ENCODE data around the gene PAF1. TPM values are rescaled to one million over a fixed set of nuclear protein-coding genes. Genes with fewer than 3 reads are reported as not detected.
A peak's percentile ranks its signal among the peaks of the same experiment; 100 is the strongest.

The PAF1 gene
- total and polyA plus RNA-seq, 2 of the 13 experiments (the other 11 are each of a cell fraction or from before 2014, with no cell fraction given): 30.2 to 31.1 TPM

GRCh38 chr19:39384839-39385568 is 5.9 kb downstream of the PAF1 start:
- Histone ChIP-seq H3K27me3 (ENCODE audit: control insufficient read depth in 1 of 2, insufficient read depth in 2 of 2, low read length in 2 of 2) (no peaks in the 10 kb centered on the region), H4K20me1 (ENCODE audit: insufficient read depth, low read length) (no peaks in the 10 kb centered on the region), H3K4me2 (ENCODE audit: low read depth, low read length) (no peak overlapping the region), H3K9me3 (ENCODE audit: low read length) (no peaks in the 10 kb centered on the region), H3K4me1 (ENCODE audit: insufficient read depth, low read length) (peaks cover 10% of the 10 kb centered on the region), H3K4me3 (replicated peaks in 1 of 3; ENCODE audit: insufficient read depth in 1 of 3, low read depth in 2 of 3, low read length in 3 of 3) (no peak overlapping the region), H3K79me2 (ENCODE audit: insufficient read depth, low read length) (peaks cover 5% of the 10 kb centered on the region), H3K27ac (ENCODE audit: extremely low read length, insufficient read depth, low read length) (no peak overlapping the region), H3K36me3 (replicated peaks in 1 of 2; ENCODE audit: control insufficient read depth in 1 of 2, insufficient read depth in 2 of 2, low read length in 2 of 2) (peaks cover 31 to 78% of the 10 kb centered on the region in 2 experiments), H2AFZ (ENCODE audit: low read length) (no peak overlapping the region), H3K9ac (ENCODE audit: insufficient read depth, low read depth, low read length) (no peak overlapping the region)
- no TSS peak for BruUV-seq (replicated peaks)
- in situ Hi-C loops (cut with HindIII; ENCODE audit: extremely low pct_ligation_motif_present, low pct_unique_long_range_greater_than_20kb): no loop called here
- intact Hi-C loops (cut with micrococcal nuclease; ENCODE audit: unreplicated experiment): no loop called here
- DNase-seq (ENCODE audit: low spot score): no peak
- ChIA-PET POLR2A (interaction anchor here (1.0 kb wide), 1 partner anchor 51 kb away, joined by 3 read pairs; the partner anchor contains the start of gene RPS16), CTCF (ENCODE audit: low intra/inter-chr PET ratio, low total read pairs) (no interaction called here)
- WGBS (ENCODE audit: low lambda C conversion rate): 98% methylated on average over 9 of the region's 9 CpGs
- FAIRE-seq: no peak
- no peak for ATAC-seq
- TF ChIP-seq KDM5A (IDR thresholded peaks at IDR 0.05; ENCODE audit: borderline replicate concordance, low read length) (no peak), HCFC1 (IDR thresholded peaks at IDR 0.05; ENCODE audit: low read depth, low read length) (no peak), ZNF30 (CRISPR knock-in tag; IDR thresholded peaks at IDR 0.05) (no peak), RBAK (CRISPR knock-in tag; IDR thresholded peaks at IDR 0.05) (no peak), POLR2A (IDR thresholded peaks at IDR 0.05; ENCODE audit: insufficient read depth in 1 of 2, low read depth in 2 of 2, low read length in 2 of 2) (peak in 1 of 2 experiments; percentile 54; a peak in 2 of 4 replicates), ZNF318 (CRISPR knock-in tag; IDR thresholded peaks at IDR 0.05) (no peak), CBX5 (CRISPR knock-in tag; IDR thresholded peaks at IDR 0.05; ENCODE audit: borderline replicate concordance) (no peak), ZNF691 (CRISPR knock-in tag; IDR thresholded peaks at IDR 0.05; ENCODE audit: borderline replicate concordance, low read depth) (no peak), ZNF512B (CRISPR knock-in tag; IDR thresholded peaks at IDR 0.05; ENCODE audit: borderline replicate concordance) (no peak)

Data from HepG2 (cell line).